GM23248 (cell line): ENCODE results near the gene NEUROD1. TPM values are rescaled to one million over a fixed set of nuclear protein-coding genes. Genes with fewer than 3 reads are reported as not detected.

Source experiments
- DNase-seq: peaks from one replicate; pipeline ENCODE4 v3.0.0-alpha.2; 2015
- H2AFZ ChIP-seq: fragments of 200-600 bp; sonication (generic); 2 replicates; pipeline ENCODE4 v1.6.1; 2016; ENCODE audit warnings: antibody characterized with exemption
- H3F3A ChIP-seq: fragments of 200-600 bp; sonication (generic); 2 replicates; pipeline ENCODE4 v1.6.1; 2016; ENCODE audit warnings: mild to moderate bottlenecking, antibody characterized with exemption, mixed run types; ENCODE audit not compliant: insufficient read depth
- H3K27ac ChIP-seq: fragments of 200-600 bp; sonication (generic); 2 replicates; pipeline ENCODE4 v1.5.1; 2016; ENCODE audit warnings: mild to moderate bottlenecking
- H3K27me3 ChIP-seq: fragments of 200-600 bp; sonication (generic); replicated peaks from 2 replicates; pipeline ENCODE4 v1.6.1; 2016; ENCODE audit warnings: mild to moderate bottlenecking; ENCODE audit not compliant: insufficient read depth
- H3K36me3 ChIP-seq: fragments of 200-600 bp; sonication (generic); 2 replicates; pipeline ENCODE4 v1.6.1; 2016; ENCODE audit warnings: low read depth, mild to moderate bottlenecking
- H3K4me1 ChIP-seq: fragments of 200-600 bp; sonication (generic); 2 replicates; pipeline ENCODE4 v1.6.1; 2016; ENCODE audit warnings: mild to moderate bottlenecking; ENCODE audit not compliant: insufficient read depth
- H3K4me2 ChIP-seq: fragments of 200-600 bp; sonication (generic); one replicate; pipeline ENCODE4 v1.6.1; 2016; ENCODE audit warnings: mild to moderate bottlenecking; ENCODE audit not compliant: unreplicated experiment
- H3K4me3 ChIP-seq: fragments of 200-600 bp; sonication (generic); 2 replicates; pipeline ENCODE4 v1.5.1; 2016; ENCODE audit warnings: mild to moderate bottlenecking
- H3K79me2 ChIP-seq: fragments of 200-600 bp; sonication (generic); 2 replicates; pipeline ENCODE4 v1.6.1; 2016; ENCODE audit warnings: mild to moderate bottlenecking; ENCODE audit not compliant: insufficient read depth
- H3K9ac ChIP-seq: fragments of 200-600 bp; sonication (generic); 2 replicates; pipeline ENCODE4 v1.6.1; 2016; ENCODE audit warnings: mild to moderate bottlenecking
- H3K9me2 ChIP-seq: fragments of 200-600 bp; sonication (generic); 2 replicates; pipeline ENCODE4 v1.6.1; 2016; ENCODE audit warnings: mixed run types, mild to moderate bottlenecking, moderate library complexity; ENCODE audit not compliant: insufficient read depth
- H3K9me3 ChIP-seq: fragments of 200-600 bp; sonication (generic); one replicate; pipeline ENCODE4 v1.6.1; 2017; ENCODE audit warnings: low read depth
- H4K20me1 ChIP-seq: fragments of 200-600 bp; sonication (generic); 2 replicates; pipeline ENCODE4 v1.6.0; 2016; ENCODE audit not compliant: insufficient read depth
- EZH2 ChIP-seq: fragments of 200-600 bp; sonication (generic); IDR thresholded peaks from 2 replicates; pipeline ENCODE4 v1.6.1; 2018; ENCODE audit warnings: antibody characterized with exemption, mild to moderate bottlenecking; ENCODE audit not compliant: insufficient read depth, poor library complexity, severe bottlenecking
- EZH2phosphoT487 ChIP-seq: fragments of 200-600 bp; sonication (generic); IDR thresholded peaks from 2 replicates; pipeline ENCODE4 v1.6.1; 2018; ENCODE audit warnings: antibody characterized with exemption, moderate library complexity, mild to moderate bottlenecking, low read depth; ENCODE audit not compliant: insufficient read depth
- WGBS, 2 experiments: methylation state at CpG; one replicate each; pipeline ENCODE4 v1.1.6; 2015 to 2017; ENCODE audit warnings: low lambda C conversion rate in 2 of 2, low coverage in 1 of 2; ENCODE audit errors: missing lambda C conversion rate in 2 of 2; 5-methylcytosine and 5-hydroxymethylcytosine counted together
- in situ Hi-C: fragments of 300-500 bp; cut with MboI; formaldehyde crosslinking; loops from 2 replicates; pipeline ENCODE4 v1.15.0; 2020
- polyA plus RNA-seq: library from polyadenylated mRNA; unstranded; fragments of >200 nt; fragmentation: Nextera tagmentation; extraction: Ambion mirVana; gene quantifications from 2 replicates; pipeline ENCODE4 v1.2.1, GENCODE V29; 2016
- total RNA-seq: library from RNA; depleted of rRNA; stranded (reverse); fragments of >200 nt; shearing (Covaris generic); gene quantifications from 2 replicates; pipeline ENCODE4 v1.2.3, GENCODE V29; 2014

NEUROD1 gene
- total and polyA plus RNA-seq, 2 experiments from 2014 or later, result not detected

- Histone ChIP-seq H3K4me2 (no peak overlapping the region), H3K9me2 (no peaks in the 10 kb centered on the region; the same call in 1 of the 2 replicates), H3K27ac (no peak overlapping the region), H3K9ac (no peak overlapping the region), H3K4me3 (no peak overlapping the region), H2AFZ (no peak overlapping the region), H3K36me3 (no peaks in the 10 kb centered on the region), H3K27me3 (peaks cover 14% of the 10 kb centered on the region), H3F3A (no peaks in the 10 kb centered on the region), H3K9me3 (no peaks in the 10 kb centered on the region), H4K20me1 (no peaks in the 10 kb centered on the region), H3K79me2 (no peaks in the 10 kb centered on the region), H3K4me1 (no peaks in the 10 kb centered on the region)
- no peak for TF ChIP-seq EZH2phosphoT487
- TF ChIP-seq EZH2, result no peak
- in situ Hi-C loops, result no loop called here
- no peak for DNase-seq
- WGBS, 2 experiments, result 49 to 56% methylated on average over 6 of the region's 6 CpGs
Observed at GRCh38 chr2:181697126-181697525, 16.8 kb upstream of the NEUROD1 start.

GRCh38 chr2:181694271-181694670 is 14.0 kb upstream of the NEUROD1 start:
- Histone ChIP-seq H2AFZ (no peak overlapping the region), H3K27ac (no peak overlapping the region), H3K27me3 (peaks cover 27% of the 10 kb centered on the region), H3K36me3 (no peaks in the 10 kb centered on the region), H3F3A (no peaks in the 10 kb centered on the region), H3K4me1 (no peaks in the 10 kb centered on the region), H3K9me3 (no peaks in the 10 kb centered on the region), H3K4me2 (no peak overlapping the region), H3K9ac (no peak overlapping the region), H4K20me1 (no peaks in the 10 kb centered on the region), H3K4me3 (no peak overlapping the region), H3K9me2 (no peaks in the 10 kb centered on the region; the same call in 1 of the 2 replicates), H3K79me2 (no peaks in the 10 kb centered on the region)
- DNase-seq, result no peak
- WGBS, 2 experiments, result 90 to 92% methylated on average over 17 of the region's 17 CpGs
- in situ Hi-C loops, result no loop called here
- no peak for TF ChIP-seq EZH2phosphoT487
- TF ChIP-seq EZH2, result no peak

- 46 to 56% methylated on average over 2 of the region's 2 CpGs for WGBS, 2 experiments
- DNase-seq, result no peak
- H3K4me1 ChIP-seq, result no peaks in the 10 kb centered on the region
- no peaks in the 10 kb centered on the region for H3K9me3 ChIP-seq
- no peak overlapping the region for H3K4me2 ChIP-seq
- H2AFZ ChIP-seq, result no peak overlapping the region
- H3K27me3 ChIP-seq, result peaks cover 49% of the 10 kb centered on the region
- no peaks in the 10 kb centered on the region for H3K79me2 ChIP-seq
- no peak overlapping the region for H3K9ac ChIP-seq
- H3F3A ChIP-seq, result no peaks in the 10 kb centered on the region
- in situ Hi-C loops, result no loop called here
- H4K20me1 ChIP-seq, result no peaks in the 10 kb centered on the region
- no peaks in the 10 kb centered on the region; the same call in 1 of the 2 replicates for H3K9me2 ChIP-seq
- H3K36me3 ChIP-seq, result no peaks in the 10 kb centered on the region
- no peak overlapping the region for H3K4me3 ChIP-seq
- no peak overlapping the region for H3K27ac ChIP-seq
- TF ChIP-seq EZH2phosphoT487 (no peak), EZH2 (no peak)
Observed at GRCh38 chr2:181690860-181691259, 10.5 kb upstream of the NEUROD1 start.

GRCh38 chr2:181686576-181687185 is 6.4 kb upstream of the NEUROD1 start:
- peaks cover 81% of the 10 kb centered on the region for H3K27me3 ChIP-seq
- no peak overlapping the region for H3K4me3 ChIP-seq
- H3K9me3 ChIP-seq, result no peaks in the 10 kb centered on the region
- no peak overlapping the region for H3K9ac ChIP-seq
- no peaks in the 10 kb centered on the region for H3K9me2 ChIP-seq
- 22 to 30% methylated on average over 6 of the region's 6 CpGs for WGBS, 2 experiments
- H3K79me2 ChIP-seq, result no peaks in the 10 kb centered on the region
- H3F3A ChIP-seq, result no peaks in the 10 kb centered on the region
- H4K20me1 ChIP-seq, result no peaks in the 10 kb centered on the region
- H3K36me3 ChIP-seq, result no peaks in the 10 kb centered on the region
- in situ Hi-C loops, result no loop called here
- H2AFZ ChIP-seq, result no peak overlapping the region
- H3K27ac ChIP-seq, result no peak overlapping the region
- no peak for TF ChIP-seq EZH2phosphoT487
- TF ChIP-seq EZH2, result no peak
- no peak overlapping the region for H3K4me2 ChIP-seq
- DNase-seq, result no peak
- no peaks in the 10 kb centered on the region for H3K4me1 ChIP-seq
